NCI-H2196 (cell line): Measurements from ENCODE around the gene RNF19B.
A peak's percentile ranks its signal among the peaks of the same experiment; 100 is the strongest.

Experiments used
- DNase-seq: peaks from one replicate; lab custom pipeline; 2025; ENCODE audit not compliant: unreplicated experiment; lab: John Stamatoyannopoulos, UW

The RNF19B gene

GRCh38 chr1:32969566-32969965 lies 5.0 kb upstream of the RNF19B start:
- DNase-seq = peak; percentile 19

GRCh38 chr1:32967888-32968568 lies 3.4 kb upstream of the RNF19B start:
- DNase-seq = no peak

GRCh38 chr1:32966900-32967299 lies 2.3 kb upstream of the RNF19B start:
- DNase-seq = no peak

- no peak for DNase-seq
These were observed 690 bp upstream of the RNF19B start for GRCh38 chr1:32965251-32965747.

- DNase-seq = peak; percentile 21
These were observed 706 bp downstream of the RNF19B start for GRCh38 chr1:32963746-32964460.

GRCh38 chr1:32962248-32962896 lies 2.2 kb downstream of the RNF19B start:
- DNase-seq = no peak

- no peak for DNase-seq
These were observed 3.7 kb downstream of the RNF19B start for GRCh38 chr1:32960819-32961355.

GRCh38 chr1:32960342-32960741 lies 4.3 kb downstream of the RNF19B start:
- DNase-seq = no peak

GRCh38 chr1:32958827-32959226 lies 5.8 kb downstream of the RNF19B start:
- DNase-seq = no peak

- DNase-seq = no peak
These were observed 7.6 kb downstream of the RNF19B start for GRCh38 chr1:32957017-32957416.

- DNase-seq = no peak
These were observed 10.4 kb downstream of the RNF19B start for GRCh38 chr1:32954168-32954567.

GRCh38 chr1:32953495-32953894 lies 11.1 kb downstream of the RNF19B start:
- DNase-seq = no peak

GRCh38 chr1:32949519-32949918 lies 15.1 kb downstream of the RNF19B start:
- DNase-seq = peak; percentile 23

GRCh38 chr1:32948905-32949304 lies 15.7 kb downstream of the RNF19B start:
- no peak for DNase-seq

GRCh38 chr1:32948390-32948722 lies 16.3 kb downstream of the RNF19B start:
- no peak for DNase-seq

- DNase-seq = no peak
These were observed 16.8 kb downstream of the RNF19B start for GRCh38 chr1:32947669-32948389.

GRCh38 chr1:32946413-32946812 lies 18.2 kb downstream of the RNF19B start:
- no peak for DNase-seq

GRCh38 chr1:32944180-32944579 lies 20.4 kb downstream of the RNF19B start:
- DNase-seq = no peak

- DNase-seq = no peak
These were observed 24.8 kb downstream of the RNF19B start for GRCh38 chr1:32939655-32940371.

GRCh38 chr1:32937061-32937460 lies 27.5 kb downstream of the RNF19B start:
- no peak for DNase-seq

GRCh38 chr1:32934535-32934934 lies 30.1 kb downstream of the RNF19B start:
- no peak for DNase-seq
